ENCODE data around the gene RELB.
"Not testable (repeated sequence)": the region's sequence is repeated elsewhere in the genome, so short reads cannot be mapped to it uniquely, and the experiment has no call there.

Gene RELB

GRCh38 chr19:44993526-44993925 lies 7.7 kb upstream of the RELB start:
- no peak for TF ChIP-seq CTCF (IDR thresholded peaks at IDR 0.05; ENCODE audit: borderline replicate concordance, insufficient read depth, low read depth, low read length)
- no peak overlapping the region for H3K4me3 ChIP-seq (ENCODE audit: low read depth, low read length)

- no peak overlapping the region for H3K4me3 ChIP-seq (ENCODE audit: low read depth, low read length)
- no peak for TF ChIP-seq CTCF (IDR thresholded peaks at IDR 0.05; ENCODE audit: borderline replicate concordance, insufficient read depth, low read depth, low read length)
These were observed 7.2 kb upstream of the RELB start for GRCh38 chr19:44993926-44994537.

GRCh38 chr19:44998025-44998424 lies 3.2 kb upstream of the RELB start:
- TF ChIP-seq CTCF (IDR thresholded peaks at IDR 0.05; ENCODE audit: borderline replicate concordance, insufficient read depth, low read depth, low read length) = no peak
- no peak overlapping the region for H3K4me3 ChIP-seq (ENCODE audit: low read depth, low read length)

GRCh38 chr19:44999131-44999925 lies 1.9 kb upstream of the RELB start:
- H3K4me3 ChIP-seq (ENCODE audit: low read depth, low read length) = not testable (repeated sequence)

GRCh38 chr19:45000665-45001064 lies 599 bp upstream of the RELB start:
- not testable (repeated sequence) for H3K4me3 ChIP-seq (ENCODE audit: low read depth, low read length)

- no peak for TF ChIP-seq CTCF (IDR thresholded peaks at IDR 0.05; ENCODE audit: borderline replicate concordance, insufficient read depth, low read depth, low read length)
- H3K4me3 ChIP-seq (ENCODE audit: low read depth, low read length) = no peak overlapping the region
These were observed 2.2 kb downstream of the RELB start for GRCh38 chr19:45003485-45003884.

- H3K4me3 ChIP-seq (ENCODE audit: low read depth, low read length) = no peak overlapping the region
- no peak for TF ChIP-seq CTCF (IDR thresholded peaks at IDR 0.05; ENCODE audit: borderline replicate concordance, insufficient read depth, low read depth, low read length)
These were observed 4.5 kb downstream of the RELB start for GRCh38 chr19:45005787-45006186.

GRCh38 chr19:45008552-45008951 lies 7.3 kb downstream of the RELB start:
- H3K4me3 ChIP-seq (ENCODE audit: low read depth, low read length) = no peak overlapping the region
- TF ChIP-seq CTCF (IDR thresholded peaks at IDR 0.05; ENCODE audit: borderline replicate concordance, insufficient read depth, low read depth, low read length) = no peak

All from GM12875 (cell line).